ENCODE data around the gene LIPF. TPM values are rescaled to one million over a fixed set of nuclear protein-coding genes. Genes with fewer than 3 reads are reported as not detected.
A peak's percentile ranks its signal among the peaks of the same experiment; 100 is the strongest.

The LIPF gene
- total RNA-seq, 4 donors from 2014 or later = not detected

DNA sequence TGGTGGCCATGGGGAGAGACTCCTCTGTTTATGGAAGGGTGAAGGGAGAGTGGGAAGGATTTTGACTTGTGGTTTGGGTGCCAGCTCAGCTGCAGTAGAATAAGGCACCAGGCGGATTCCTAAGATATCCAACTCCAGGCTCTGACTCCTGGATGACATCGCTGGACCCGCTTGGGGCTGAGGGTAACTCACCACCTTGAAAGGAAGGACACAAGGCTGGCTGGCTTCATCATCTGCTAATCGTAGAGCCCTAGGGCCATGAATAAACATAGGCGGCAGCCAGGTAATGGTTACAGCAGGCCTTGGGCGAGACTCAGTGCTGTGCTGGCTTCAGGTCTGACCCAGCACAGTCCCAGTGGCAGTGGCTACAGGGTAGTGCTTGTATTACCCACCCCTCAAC lies 25.1 kb downstream of the LIPF start:
- Histone ChIP-seq H3K4me1 (no peaks in the 10 kb centered on the region), H3K27me3 (no peaks in the 10 kb centered on the region), H3K36me3 (no peaks in the 10 kb centered on the region), H3K4me3 (no peak overlapping the region), H3K9me3 (no peaks in the 10 kb centered on the region), H3K27ac (no peak overlapping the region)
- TF ChIP-seq POLR2A (IDR thresholded peaks at IDR 0.05) (no peak), EP300 (IDR thresholded peaks at IDR 0.05) (no peak), CTCF (IDR thresholded peaks at IDR 0.05) (no peak)
- DNase-seq (ENCODE audit: low spot score in 2 of 2) = no peak
- 86 to 91% methylated on average over 6 of the region's 6 CpGs for WGBS, 2 donors

- H3K36me3 ChIP-seq = no peaks in the 10 kb centered on the region
- no peak overlapping the region for H3K27ac ChIP-seq
- no peaks in the 10 kb centered on the region for H3K4me1 ChIP-seq
- H3K4me3 ChIP-seq = no peak overlapping the region
- TF ChIP-seq CTCF (IDR thresholded peaks at IDR 0.05) (peak in 1 of 5 experiments; percentile 35), POLR2A (IDR thresholded peaks at IDR 0.05) (no peak), EP300 (IDR thresholded peaks at IDR 0.05) (no peak)
- DNase-seq (ENCODE audit: low spot score in 2 of 2) = no peak
- WGBS, 2 donors = 29 to 56% methylated on average over 4 of the region's 4 CpGs
- H3K27me3 ChIP-seq = no peaks in the 10 kb centered on the region
- H3K9me3 ChIP-seq = no peaks in the 10 kb centered on the region
Observed at GRCh38 chr10:88693392-88694020, 29.3 kb downstream of the LIPF start.

GRCh38 chr10:88702848-88703597 lies 38.8 kb downstream of the LIPF start:
- WGBS, 2 donors = 70 to 78% methylated on average over 4 of the region's 4 CpGs
- Histone ChIP-seq H3K27ac (no peak overlapping the region), H3K36me3 (no peaks in the 10 kb centered on the region), H3K27me3 (no peaks in the 10 kb centered on the region), H3K9me3 (no peaks in the 10 kb centered on the region), H3K4me3 (no peak overlapping the region), H3K4me1 (peaks cover 0 to 10% (median 3%) of the 10 kb centered on the region in 4 donors)
- DNase-seq (ENCODE audit: low spot score in 2 of 2) = no peak
- no peak for TF ChIP-seq CTCF (IDR thresholded peaks at IDR 0.05)
- TF ChIP-seq EP300 (IDR thresholded peaks at IDR 0.05) = no peak
- TF ChIP-seq POLR2A (IDR thresholded peaks at IDR 0.05) = no peak

DNA sequence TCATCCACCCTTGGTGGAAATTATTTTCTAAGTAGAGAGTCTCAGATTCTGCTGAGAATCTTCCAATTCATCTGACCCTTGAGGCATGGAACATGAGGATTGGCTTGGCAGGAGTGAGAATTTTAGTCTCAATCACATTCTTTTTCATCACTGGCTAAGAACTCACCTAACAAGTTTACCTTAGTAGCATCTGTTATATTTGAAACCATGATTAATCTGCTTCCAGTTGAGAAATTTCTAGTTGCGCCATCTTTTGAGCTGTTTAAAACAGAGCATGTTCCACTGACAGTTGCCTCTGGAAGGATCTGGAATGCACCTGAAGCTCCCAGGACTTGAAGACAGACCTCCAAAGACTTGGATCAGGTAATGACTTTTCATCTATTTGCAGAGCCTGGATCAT lies 41.7 kb downstream of the LIPF start, which contains the start of gene LIPK:
LIPK (plus strand) TSS at position 292 of the 400 bp plus-strand sequence. CDS start 18,295 bp downstream, outside the sequence.
- Histone ChIP-seq H3K4me3 (no peak within 1 kb of the TSS), H3K36me3 (no peaks in the 10 kb centered on the region), H3K27ac (no peak within 1 kb of the TSS), H3K9me3 (no peaks in the 10 kb centered on the region), H3K27me3 (no peaks in the 10 kb centered on the region), H3K4me1 (peaks cover 0 to 13% (median 4%) of the 10 kb centered on the region in 4 donors)
- no peak for DNase-seq (ENCODE audit: low spot score in 2 of 2)
- TF ChIP-seq CTCF (IDR thresholded peaks at IDR 0.05) = no peak
- TF ChIP-seq EP300 (IDR thresholded peaks at IDR 0.05) = no peak
- TF ChIP-seq POLR2A (IDR thresholded peaks at IDR 0.05) = no peak
- WGBS, 2 donors = 96 to 100% methylated on average over 1 of the region's 1 CpG
